GM15510 (cell line): ENCODE measurements around the gene E2F8.
A peak's percentile ranks its signal among the peaks of the same experiment; 100 is the strongest.

Experiments
- POLR2A ChIP-seq: IDR thresholded peaks from 3 replicates; pipeline ENCODE4 v1.6.1; 2011; ENCODE audit warnings: borderline replicate concordance; ENCODE audit not compliant: insufficient read length; ENCODE audit errors: extremely low read depth

Gene E2F8, protein sequence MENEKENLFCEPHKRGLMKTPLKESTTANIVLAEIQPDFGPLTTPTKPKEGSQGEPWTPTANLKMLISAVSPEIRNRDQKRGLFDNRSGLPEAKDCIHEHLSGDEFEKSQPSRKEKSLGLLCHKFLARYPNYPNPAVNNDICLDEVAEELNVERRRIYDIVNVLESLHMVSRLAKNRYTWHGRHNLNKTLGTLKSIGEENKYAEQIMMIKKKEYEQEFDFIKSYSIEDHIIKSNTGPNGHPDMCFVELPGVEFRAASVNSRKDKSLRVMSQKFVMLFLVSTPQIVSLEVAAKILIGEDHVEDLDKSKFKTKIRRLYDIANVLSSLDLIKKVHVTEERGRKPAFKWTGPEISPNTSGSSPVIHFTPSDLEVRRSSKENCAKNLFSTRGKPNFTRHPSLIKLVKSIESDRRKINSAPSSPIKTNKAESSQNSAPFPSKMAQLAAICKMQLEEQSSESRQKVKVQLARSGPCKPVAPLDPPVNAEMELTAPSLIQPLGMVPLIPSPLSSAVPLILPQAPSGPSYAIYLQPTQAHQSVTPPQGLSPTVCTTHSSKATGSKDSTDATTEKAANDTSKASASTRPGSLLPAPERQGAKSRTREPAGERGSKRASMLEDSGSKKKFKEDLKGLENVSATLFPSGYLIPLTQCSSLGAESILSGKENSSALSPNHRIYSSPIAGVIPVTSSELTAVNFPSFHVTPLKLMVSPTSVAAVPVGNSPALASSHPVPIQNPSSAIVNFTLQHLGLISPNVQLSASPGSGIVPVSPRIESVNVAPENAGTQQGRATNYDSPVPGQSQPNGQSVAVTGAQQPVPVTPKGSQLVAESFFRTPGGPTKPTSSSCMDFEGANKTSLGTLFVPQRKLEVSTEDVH

DNA sequence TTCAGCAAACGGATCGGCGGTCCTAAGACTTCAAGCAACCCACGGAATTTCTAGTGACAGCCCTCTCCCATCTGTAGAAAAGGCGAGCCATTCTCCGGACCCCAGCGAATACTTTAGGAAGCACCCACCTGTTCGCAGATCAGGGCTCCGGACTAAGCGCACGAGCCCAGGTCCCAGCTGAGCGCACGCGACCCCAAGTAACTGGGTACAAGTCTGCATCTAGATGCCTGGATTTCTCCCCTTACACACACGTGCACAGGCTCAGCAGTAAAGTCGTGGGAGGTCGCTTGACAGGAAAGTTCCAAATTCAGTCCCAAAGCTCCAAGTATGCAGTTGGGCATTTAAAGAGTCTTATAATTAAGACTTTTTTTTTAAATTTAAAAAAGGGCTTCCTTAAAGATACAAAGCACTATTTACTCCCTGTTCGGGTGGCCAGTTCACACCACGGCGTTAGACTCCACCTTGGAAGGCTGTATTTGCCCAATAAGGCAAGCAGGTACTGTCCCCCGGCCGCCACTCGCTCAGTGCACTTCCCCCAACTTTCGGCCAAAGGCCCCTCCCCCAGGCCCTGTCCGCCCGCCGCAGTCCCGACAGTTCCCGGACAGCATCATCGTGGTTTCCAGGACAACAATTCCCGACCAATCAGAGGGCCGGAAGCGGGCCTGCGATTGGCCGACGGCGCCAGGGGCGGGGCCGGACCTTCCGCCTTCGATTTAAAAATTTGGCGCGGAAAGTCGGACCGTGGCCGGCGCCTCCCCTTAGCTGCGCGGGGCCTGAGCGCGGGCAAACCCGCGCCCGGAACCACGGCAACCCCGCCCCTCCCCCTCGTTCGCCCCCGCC is at the start of gene E2F8:
TSS of gene E2F8 (minus strand) at position 526 of the 840 bp plus-strand sequence. CDS start 824 bp downstream, outside the sequence.
- peak; percentile 42 for TF ChIP-seq POLR2A

DNA sequence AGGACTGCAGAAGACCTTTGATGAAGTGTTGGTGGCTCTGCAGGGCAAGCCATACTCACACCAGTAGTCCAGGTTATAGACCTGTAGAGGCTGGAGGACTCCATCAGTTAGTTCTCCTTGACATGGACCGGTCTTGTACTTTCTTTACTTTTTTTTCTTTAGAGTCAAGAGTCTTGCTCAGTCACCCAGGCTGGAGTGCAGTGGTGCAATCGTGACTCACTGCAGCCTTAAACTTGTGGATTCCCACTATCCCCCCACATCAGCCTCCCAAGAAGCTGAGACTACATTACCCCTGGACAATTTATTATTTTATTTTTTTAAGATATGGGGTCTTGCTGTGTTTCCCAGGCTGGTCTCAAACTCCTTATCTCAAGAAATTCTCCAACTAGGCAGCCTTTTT is 49.6 kb upstream of the E2F8 start:
- no peak for TF ChIP-seq POLR2A

DNA sequence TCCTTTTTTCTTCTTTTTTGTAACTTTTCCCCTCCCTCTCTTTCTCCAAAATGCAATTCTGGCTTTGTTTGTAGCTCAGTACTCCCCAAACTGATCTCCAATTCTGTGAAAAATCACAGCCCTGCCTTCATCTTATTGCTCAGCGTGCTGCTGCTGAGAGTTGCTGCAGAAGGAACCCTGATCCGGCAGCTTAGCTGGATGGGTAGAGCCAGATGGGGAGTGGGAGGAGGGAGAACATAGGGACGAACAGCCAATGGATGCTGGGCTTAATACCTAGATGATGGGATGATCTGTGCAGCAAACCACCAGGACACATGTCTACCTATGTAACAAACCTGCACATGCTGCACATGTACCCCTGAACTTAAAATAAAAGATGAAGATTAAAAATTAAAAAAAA is 47.5 kb upstream of the E2F8 start:
- TF ChIP-seq POLR2A: no peak

DNA sequence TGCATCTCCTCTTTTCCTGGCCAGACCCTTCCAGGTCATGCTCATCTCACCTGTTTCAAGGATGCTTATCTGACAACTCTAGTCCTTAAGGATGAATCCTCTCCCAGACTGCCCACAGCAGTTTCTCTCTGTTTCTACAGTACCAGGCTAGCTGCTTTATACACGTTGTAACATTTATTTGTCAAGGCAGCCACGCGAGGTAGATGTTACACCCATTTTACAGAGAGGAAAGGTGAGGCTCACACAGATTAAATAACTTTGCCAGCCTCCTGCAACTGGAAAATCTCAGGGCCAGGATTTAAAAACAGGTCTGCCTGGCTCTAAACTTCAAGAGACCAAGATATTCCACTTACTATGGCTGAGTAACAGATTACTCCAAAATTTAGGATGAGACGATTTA is 45.7 kb upstream of the E2F8 start:
- TF ChIP-seq POLR2A: no peak

DNA sequence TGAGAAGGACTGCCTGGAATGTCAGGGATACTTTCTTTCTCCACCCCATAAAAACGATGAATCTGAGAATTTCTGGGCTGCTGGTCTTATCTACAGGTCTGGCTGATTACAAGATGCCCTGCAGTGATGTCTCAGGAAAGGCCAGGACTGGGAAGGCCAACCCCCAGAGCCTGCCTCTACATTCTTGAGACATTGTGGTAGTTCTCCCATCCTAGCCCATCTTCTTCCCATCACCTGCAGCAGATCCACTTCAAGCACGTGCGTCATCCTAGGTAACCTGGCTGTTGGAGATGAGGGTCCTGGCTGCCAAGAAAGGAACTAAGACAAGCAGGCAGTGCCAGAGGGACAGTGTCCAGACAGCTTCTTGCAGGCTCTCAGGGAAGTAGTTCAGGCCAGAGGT is 44.1 kb upstream of the E2F8 start:
- no peak for TF ChIP-seq POLR2A

DNA sequence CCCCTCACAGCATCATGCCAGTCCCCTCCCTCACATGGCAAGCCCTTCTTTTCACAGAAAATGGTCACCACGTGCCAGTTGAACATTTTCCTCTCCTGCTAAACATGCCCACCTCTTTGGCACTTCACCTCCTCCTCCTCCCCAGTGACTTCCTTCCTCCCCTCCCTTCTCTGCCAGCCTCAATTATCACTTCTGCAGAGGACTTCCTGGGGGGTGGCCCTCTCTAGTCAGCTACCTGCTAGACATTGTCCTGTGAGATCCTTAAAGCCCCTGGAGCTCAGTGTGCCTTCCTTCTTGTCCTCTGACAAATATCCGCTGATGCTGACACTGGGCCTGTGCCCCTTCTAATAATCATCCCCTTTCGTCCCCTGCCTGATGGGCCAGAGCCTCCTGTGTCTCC is 43.2 kb upstream of the E2F8 start:
- no peak for TF ChIP-seq POLR2A

DNA sequence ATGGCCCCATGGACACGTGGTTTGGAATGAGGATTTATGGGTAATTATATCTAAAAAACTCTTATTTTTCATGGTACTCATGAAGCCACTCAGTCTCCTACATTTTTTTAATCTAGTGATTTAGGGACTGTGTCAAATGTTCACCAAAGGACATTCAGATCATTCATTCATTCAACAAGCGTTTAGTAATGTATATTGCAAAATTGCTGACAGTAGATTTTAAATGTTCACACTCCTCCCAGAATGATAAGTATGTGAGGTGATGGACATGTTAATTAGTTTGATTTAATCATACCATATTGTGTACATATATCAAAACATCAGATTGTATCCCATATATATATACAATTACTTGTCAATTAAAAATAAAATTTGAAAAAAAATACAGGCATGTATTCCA is 40.8 kb upstream of the E2F8 start:
- no peak for TF ChIP-seq POLR2A

DNA sequence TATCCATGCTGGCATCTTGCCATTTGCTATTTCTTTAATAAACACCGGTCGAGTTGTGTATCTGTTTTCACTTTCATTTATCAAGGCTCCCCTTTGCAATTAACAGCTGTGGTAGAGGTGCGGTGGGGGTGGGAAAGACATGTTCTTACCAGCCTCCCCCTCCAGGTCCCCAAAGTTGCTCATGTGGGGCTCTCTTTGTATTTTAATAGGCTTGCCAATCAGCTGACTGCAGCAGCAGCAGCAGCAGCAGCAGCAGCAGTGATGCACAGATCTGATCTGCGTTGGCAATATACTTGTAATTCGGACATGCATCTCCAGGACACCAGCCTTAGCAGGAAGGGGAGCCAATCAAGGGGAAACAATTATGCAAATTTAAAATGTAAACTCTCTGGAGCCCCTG is 40.3 kb upstream of the E2F8 start:
- no peak for TF ChIP-seq POLR2A

DNA sequence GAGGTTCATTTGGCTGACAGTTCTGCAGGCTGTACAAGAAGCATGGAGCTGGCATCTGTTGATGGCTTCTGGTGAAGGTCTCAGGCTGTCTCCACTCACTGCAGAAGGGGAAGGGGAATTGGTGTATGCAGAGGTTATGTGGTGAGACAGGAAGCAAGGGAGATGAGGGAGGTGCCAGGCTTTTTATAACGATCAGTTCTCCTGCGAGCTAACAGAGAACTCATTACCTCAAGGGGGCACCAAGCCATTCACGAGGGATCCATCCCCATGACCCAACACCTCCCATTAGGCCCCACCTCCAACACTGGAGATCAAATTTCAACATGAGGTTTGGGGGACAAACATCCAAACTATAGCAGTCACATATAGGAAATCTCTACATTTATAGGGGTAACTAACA is 38.7 kb upstream of the E2F8 start:
- no peak for TF ChIP-seq POLR2A

DNA sequence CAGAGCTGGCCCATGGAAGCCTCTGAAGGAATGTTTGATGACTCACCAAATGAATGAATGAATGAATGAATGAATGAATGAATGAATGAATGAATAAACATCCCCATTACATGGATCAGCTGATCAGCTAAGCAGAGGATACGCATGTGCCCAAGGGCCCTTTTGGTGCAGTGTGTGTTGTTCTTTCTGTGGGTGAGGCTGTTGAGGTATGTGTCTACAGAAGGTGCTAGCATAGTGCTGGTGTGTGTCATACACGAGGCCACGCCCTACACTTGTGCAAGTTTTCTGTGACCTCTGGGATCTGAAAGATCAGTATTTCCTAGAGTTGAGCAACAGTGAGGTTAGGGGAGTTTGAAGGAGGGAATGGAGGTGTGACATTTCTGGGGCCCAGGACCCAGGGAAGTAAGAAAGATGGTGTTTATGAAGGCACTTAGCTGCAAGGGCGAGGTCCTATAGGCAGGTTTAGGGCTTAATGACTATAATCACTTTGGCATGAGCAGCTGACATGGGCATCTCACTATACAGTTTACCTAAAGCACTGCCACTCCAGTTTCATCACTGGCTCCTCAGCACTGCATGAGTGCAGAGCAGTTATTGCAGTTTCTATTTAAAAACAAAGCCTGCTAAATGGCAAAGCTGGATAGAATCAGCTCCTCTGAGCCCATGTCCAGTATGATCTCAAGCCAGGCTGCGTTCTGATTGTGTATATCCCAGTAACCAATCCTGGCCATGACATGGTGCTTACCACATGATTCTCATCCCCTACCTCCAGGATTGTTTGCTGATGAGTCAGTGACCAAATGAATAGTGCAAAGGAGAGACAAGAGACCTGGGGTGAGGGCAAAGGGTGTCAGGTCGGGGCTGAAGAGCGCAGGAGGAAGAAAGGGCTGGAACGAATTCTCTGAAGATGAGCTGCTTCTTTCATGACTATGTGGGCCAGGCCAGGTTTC is 36.4 kb upstream of the E2F8 start:
- no peak for TF ChIP-seq POLR2A

DNA sequence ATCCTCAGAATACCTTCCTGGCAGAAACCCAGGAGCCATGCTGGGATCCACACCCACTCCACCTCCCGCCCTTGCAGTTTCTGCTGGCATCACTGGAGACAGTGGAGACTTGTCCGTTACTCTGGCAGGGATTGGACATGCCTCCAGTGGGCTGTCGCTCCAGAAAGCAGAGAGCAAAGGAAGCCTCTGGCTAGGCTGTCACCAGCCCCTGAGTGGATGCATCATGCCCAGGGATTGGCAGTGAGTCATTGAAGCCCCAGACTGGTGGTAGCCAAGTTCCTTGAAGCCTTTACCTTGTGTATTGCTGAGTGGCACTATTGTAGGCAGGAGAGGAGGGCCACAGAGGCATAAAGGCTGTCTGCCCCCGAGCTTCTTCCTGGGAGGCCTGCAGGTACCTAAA is 34.8 kb upstream of the E2F8 start:
- no peak for TF ChIP-seq POLR2A

DNA sequence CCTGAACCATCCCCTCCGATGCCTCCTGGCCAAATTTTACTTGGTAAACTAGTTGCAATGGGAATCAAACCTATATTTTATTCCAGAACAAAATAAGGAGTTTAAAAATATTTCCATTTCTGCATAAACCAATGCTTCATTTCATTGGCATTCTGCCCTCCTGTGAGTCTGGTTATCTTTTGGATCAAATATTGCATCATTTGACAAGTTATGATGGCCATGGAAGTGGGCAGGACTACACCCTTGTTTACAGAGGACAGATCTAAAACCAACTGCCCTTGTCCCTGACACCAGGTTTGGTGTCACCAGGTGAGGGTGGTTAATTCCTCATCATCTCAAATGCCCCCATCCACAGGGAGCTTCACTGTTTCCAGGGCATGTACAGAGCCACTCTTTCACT is 28.2 kb upstream of the E2F8 start:
- TF ChIP-seq POLR2A: no peak

DNA sequence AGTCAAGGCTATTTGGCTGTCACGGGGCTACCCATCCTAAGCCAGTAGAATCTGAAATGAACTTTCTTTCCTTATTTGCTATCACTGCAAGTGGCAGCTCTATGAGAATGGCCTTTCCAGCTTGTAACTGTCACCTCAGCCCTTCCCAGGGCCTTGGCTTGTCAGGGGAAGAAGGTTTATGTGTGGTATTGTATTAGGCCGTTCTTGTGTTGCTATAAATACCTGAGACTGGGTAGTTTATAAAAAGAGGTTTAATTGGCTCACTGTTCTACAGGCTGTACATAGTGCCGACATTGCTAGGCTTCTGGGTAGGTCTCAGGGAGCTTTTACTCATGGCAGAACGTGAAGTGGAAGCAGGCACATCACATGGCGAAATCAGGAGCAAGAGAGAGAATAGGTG is 26.8 kb upstream of the E2F8 start:
- TF ChIP-seq POLR2A: no peak

DNA sequence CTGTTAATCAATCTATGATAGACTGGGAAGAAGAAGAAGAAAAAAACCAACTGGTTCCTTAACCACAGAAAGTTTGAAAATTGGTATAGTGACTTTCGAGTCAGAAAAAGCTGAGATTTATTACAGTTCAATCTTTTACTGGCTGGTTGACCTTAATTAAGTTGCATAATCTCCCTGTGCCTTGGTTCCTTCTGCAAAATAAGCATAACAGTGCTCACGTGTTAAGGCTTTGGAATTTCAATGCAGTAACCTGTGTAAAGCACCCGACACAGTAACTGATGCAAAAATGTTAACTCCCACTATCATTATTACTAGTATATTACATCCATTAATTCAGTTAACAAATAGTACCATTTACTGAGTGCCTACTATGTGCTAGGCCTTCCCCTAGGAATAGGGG is 22.6 kb upstream of the E2F8 start:
- no peak for TF ChIP-seq POLR2A
